Activated T-helper 1 cell treated with anti-CD3 and anti-CD28 coated beads, Interleukin-2, amount 50 U/mL, for 16 hours (primary cell): ENCODE results near the gene YTHDF2.
"Not testable (repeated sequence)": the region's sequence is repeated elsewhere in the genome, so short reads cannot be mapped to it uniquely, and the experiment has no call there.

Experiments
- DNase-seq, 2 donors: peaks; one replicate each; pipeline ENCODE4 v3.0.0-alpha.2; 2020; ENCODE audit warnings: low read depth in 1 of 2, low spot score in 1 of 2

Gene YTHDF2

GRCh38 chr1:28736450-28737306 lies at the start of gene YTHDF2:
Gene YTHDF2, plus strand, starts transcription at chr1:28736940. Its CDS starts 181 bp downstream, at chr1:28737121.
- DNase-seq, result peak; percentile 98

GRCh38 chr1:28691627-28692026 lies 45.1 kb upstream of the YTHDF2 start:
- not testable (repeated sequence) for DNase-seq

GRCh38 chr1:28703629-28704028 lies 33.1 kb upstream of the YTHDF2 start:
- DNase-seq, result no peak

- no peak for DNase-seq
These were observed 20.4 kb upstream of the YTHDF2 start for GRCh38 chr1:28716336-28716735.

GRCh38 chr1:28718166-28718565 lies 18.6 kb upstream of the YTHDF2 start:
- no peak for DNase-seq

GRCh38 chr1:28718586-28719331 lies 18.0 kb upstream of the YTHDF2 start:
- no peak for DNase-seq

GRCh38 chr1:28719332-28719619 lies 17.5 kb upstream of the YTHDF2 start:
- no peak for DNase-seq

GRCh38 chr1:28720376-28720775 lies 16.4 kb upstream of the YTHDF2 start:
- DNase-seq, result no peak

GRCh38 chr1:28721927-28722326 lies 14.8 kb upstream of the YTHDF2 start:
- DNase-seq, result not testable (repeated sequence)

GRCh38 chr1:28725365-28725764 lies 11.4 kb upstream of the YTHDF2 start:
- DNase-seq, result not testable (repeated sequence)

GRCh38 chr1:28735961-28736449 lies 735 bp upstream of the YTHDF2 start:
- no peak for DNase-seq

- DNase-seq, result peak; percentile 13 to 36
These were observed 780 bp downstream of the YTHDF2 start for GRCh38 chr1:28737307-28738132.

- DNase-seq, result no peak
These were observed 3.4 kb downstream of the YTHDF2 start for GRCh38 chr1:28740118-28740517.

- DNase-seq, result no peak
These were observed 7.4 kb downstream of the YTHDF2 start for GRCh38 chr1:28744184-28744583.

- DNase-seq, result no peak
These were observed 9.0 kb downstream of the YTHDF2 start for GRCh38 chr1:28745653-28746173.

GRCh38 chr1:28750330-28750729 lies 13.6 kb downstream of the YTHDF2 start:
- DNase-seq, result no peak

- DNase-seq, result not testable (repeated sequence)
These were observed 14.1 kb downstream of the YTHDF2 start for GRCh38 chr1:28750771-28751294.

- no peak for DNase-seq
These were observed 14.7 kb downstream of the YTHDF2 start for GRCh38 chr1:28751315-28752060.

- no peak for DNase-seq
These were observed 19.0 kb downstream of the YTHDF2 start for GRCh38 chr1:28755701-28756100.

GRCh38 chr1:28756846-28757245 lies 20.1 kb downstream of the YTHDF2 start:
- no peak for DNase-seq
